GM19351 (cell line): Measurements from ENCODE around the gene EIF2B2.

Source experiments
- ATAC-seq: cut with Tn5 transposase; IDR thresholded peaks from one replicate; pipeline ENCODE4 v1.9.1; 2021; ENCODE audit warnings: mild to moderate bottlenecking, moderate library complexity; ENCODE audit not compliant: unreplicated experiment

Gene EIF2B2

DNA sequence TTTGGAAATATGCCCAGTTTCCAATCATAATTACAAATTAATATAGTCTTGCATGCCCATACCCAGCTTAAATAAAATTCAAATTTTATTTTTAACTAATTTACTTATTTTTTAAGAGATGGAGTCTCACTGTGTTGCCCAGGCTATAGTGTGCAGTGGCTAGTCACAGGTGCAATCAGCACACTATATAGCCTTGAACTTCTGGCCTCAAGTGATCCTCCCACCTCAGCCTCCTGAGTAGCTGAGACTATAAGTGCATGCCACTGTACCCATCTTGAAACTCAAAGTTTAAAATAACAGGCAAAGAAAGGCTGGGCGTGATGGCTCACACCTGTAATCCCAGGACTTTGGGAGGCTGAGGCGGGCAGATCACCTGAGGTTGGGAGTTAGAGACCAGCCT lies 38.2 kb downstream of the EIF2B2 start:
- ATAC-seq: no peak

DNA sequence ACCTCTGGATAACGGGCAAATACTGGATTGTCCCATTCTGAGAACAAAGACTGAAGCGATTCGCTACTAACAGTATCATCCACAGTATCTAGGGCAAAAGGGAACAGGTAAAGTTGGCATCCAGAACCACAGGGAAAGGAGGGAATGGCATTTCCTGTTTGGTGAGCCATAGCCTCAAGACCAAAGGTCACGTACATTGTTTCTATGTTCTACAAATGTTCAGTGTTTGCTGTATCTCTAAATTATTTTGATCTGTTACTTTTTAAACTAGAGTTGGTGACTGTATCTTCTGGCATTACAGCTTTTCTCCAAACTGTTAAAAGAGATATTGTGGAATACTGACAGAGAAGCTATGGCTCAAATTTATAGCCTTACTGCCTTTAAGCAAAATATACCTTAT lies 38.9 kb downstream of the EIF2B2 start:
- ATAC-seq: no peak

DNA sequence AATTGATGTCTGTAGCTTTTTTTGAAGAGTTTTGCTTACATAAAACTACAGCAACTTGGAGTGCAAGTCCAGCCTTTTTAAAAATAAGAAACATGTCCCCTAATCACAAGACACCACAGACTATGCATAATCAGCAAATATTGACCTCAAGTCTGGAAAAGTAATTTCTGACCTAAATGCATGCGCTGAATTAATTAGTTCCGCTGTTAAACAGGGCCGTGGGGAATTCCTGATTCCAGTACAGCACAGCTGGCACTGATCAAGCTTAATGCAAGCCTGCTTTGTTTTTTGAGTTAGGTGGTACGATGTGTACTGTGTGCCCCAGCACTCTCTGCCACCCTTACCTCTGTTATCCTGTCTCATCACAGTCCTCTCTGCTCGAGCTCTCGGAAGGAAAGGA lies 39.3 kb downstream of the EIF2B2 start:
- ATAC-seq: no peak

DNA sequence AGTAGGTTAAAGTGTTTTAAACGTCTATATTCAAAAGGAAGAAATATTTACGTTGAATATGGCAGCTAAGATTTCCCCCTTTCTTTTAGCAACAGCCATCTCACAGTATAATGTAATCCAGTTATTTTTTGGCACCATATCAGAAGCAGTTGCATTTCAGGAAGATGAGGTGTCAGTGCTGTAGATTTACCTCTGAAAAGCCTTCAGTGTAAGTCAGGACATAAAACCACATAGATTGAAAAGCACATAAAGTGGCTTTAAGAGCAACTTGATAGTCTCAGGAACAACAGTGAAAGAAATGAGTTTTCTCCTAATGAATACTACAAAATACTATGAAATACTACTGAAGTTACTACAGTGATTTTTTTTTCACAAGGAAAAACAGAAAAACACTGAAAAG lies 41.6 kb downstream of the EIF2B2 start:
- no peak for ATAC-seq

DNA sequence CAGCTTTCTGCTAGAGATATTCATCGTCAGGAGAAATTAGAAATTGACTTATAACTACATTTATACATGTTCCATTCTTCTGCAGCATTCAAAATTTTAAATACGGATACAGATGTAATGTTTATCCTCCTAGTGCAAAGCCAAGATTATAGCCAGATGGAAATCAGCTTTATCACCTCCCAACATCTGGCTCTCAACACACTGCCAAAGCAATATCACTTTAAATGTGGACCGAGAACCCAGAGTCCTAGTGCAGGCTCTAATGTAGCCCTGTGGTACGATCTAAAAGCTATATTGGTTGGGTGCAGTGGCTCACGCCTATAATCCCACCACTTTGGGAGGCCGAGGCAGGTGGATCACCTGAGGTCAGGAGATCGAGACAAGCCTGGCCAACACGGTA lies 42.0 kb downstream of the EIF2B2 start:
- ATAC-seq: no peak

DNA sequence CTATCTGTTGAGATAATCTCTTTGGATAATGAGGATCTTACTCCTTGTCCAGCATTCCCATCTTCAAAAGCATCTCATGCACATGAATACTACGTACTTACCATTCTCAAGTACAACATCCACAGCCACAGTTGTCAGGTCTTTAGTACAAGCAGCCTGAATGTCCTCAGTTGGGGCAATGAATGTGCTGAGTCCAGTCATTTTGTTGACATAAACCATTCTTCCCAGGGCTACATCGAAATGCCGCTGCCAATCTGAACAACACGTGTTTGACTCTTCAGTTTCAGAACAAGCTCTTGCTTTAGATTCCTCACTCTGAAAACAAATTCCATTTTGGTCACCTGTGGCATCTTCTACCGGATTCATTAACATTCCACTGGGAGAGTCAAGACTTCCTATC lies 43.6 kb downstream of the EIF2B2 start:
- ATAC-seq: no peak

DNA sequence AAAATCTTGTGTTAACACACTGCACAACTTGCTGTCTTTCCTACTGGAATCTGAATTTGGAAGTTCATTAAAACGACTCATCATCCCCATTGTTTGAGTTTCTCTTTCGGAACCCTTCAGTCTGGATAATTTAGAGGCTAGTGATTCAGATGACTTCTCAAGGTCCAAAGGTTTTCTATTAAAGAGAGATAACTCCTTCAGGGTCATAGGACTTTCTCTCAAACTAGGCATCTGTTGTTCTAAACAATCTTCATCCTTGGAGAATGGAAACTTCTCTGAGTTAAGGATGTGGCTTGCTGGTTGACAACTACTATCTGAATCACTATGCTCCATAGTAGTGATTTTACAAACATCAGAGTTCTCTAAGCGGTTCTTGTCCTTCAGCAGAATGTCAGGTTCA lies 44.2 kb downstream of the EIF2B2 start:
- no peak for ATAC-seq

DNA sequence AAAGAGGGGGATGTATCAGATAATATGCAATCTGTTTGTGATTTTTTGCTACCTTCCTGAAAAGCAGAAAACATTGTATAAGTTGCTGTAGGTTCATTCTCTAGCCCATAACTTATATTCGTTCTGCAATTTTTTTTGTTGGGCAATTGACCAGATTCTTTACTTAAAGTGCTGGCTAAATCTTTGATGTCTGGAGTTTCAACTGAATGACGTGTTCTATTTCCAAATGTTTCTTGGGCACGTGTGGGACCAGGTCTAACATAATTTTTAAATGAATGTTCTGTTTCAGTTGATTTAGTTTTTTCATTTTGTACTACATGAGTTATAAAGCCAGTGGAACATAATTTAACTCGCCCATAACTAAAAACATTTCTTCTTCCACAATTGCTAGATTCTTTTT lies 44.8 kb downstream of the EIF2B2 start:
- ATAC-seq: no peak

DNA sequence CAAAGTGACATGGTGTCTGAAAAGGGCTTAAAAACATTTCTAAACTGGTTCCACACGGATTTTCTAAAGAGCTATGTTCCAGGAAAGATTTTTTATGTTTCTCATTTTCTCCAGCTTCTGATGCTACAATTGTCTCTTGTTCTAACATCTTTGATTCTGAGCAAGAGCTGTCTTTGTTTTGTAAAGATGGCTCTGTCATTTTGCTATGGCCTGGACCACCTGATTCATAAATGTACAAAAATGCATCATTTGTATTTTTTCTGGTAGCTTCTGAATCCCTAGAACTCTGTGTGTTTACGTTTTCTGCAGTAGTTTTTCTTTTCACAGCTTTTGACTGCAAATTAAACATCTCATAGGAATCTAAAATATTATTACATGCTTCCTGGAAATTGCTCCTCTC lies 45.4 kb downstream of the EIF2B2 start:
- ATAC-seq: no peak

DNA sequence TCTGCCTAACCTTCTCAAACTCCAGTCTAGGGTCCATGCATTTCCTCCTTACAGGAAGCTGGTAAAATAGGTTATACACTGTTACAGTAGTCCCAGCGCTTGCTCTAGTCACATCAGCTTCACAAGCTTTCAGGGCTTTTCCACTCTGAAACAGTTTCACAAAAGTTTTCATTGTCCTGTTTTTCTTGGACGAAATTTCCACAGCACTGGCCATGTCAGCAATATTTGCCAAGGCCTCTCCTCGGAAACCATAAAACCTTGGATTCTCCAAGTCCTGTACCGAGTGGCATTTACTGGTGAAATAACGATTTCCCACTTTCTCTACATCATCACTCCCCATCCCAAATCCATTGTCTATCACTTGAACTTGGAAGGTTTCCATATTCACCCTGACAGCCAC lies 46.4 kb downstream of the EIF2B2 start:
- ATAC-seq: no peak

DNA sequence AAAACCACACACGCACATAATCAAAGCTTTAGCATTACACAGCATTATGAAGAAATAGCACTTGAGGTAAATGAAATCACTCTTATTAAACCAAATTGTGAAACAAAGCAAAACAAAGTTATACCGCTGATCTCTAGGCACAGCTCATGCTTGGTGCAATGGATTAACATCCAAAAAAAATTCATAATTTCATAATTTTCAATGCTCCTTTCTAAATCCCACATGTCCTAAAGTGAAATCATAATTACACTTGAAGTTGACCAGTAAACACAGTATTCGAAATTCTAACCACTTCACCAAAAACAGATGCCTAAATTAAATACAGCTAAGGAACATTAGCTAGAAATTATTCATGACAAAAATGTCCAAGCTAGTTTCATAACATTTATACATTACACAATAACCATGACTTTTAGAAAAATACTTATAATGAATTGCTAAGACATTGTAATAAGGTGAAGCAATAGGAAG lies 47.0 kb downstream of the EIF2B2 start:
- no peak for ATAC-seq

DNA sequence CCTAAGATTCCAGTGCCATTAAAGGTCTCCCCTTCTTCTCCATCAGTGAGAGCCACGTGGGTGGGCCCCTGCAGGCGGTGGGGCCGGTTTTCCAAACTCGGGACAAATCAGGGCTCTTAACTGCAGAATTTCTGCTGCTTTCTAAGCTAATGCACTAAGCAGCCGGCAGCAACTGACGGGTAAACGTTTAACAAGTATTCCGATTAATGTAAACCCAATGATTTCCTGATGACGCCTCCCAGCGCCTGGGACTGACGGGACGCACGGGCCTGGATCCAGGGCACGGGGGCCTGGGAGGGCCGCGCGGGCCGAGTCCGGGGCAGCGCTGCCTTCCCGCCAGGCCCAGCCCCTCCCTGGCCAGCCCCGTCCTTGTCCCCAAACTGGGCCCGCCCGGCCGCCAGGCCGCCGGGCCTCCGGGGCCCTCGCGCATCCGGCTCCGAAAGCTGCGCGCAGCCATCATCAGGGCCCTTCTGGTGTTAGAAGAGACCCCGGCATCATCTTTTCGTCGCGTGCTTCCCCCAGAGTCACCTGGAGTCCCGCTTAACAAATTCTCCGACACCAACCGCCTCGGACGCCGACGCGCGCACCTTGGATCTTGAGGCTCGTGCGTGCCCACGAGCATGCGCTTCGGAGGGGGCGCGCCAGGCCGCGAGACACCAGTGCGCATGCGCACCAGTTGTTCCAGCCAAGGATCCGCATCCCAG lies 48.3 kb downstream of the EIF2B2 start, which contains the start of gene MLH3:
Gene MLH3, minus strand, starts transcription at position 616 of the 704 bp plus-strand sequence. CDS start 1,812 bp downstream, outside the sequence.
- peak; percentile 70 for ATAC-seq

DNA sequence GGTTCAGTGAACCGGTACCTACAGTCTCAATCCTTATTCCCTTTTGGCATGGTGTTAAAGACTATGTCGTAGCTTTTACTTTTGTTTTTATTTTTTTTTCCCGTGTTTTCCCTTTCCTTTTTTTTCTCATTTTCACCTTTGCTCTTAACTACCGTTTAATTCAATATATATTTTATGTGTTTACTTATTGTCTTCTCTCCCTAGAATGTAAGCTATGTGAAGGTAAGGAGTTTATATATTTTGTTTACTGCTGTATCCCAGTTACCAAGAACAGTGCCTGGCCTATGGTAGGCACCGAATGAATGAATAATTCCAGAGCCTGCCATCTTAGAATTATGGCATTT lies 48.8 kb downstream of the EIF2B2 start:
- ATAC-seq: no peak

DNA sequence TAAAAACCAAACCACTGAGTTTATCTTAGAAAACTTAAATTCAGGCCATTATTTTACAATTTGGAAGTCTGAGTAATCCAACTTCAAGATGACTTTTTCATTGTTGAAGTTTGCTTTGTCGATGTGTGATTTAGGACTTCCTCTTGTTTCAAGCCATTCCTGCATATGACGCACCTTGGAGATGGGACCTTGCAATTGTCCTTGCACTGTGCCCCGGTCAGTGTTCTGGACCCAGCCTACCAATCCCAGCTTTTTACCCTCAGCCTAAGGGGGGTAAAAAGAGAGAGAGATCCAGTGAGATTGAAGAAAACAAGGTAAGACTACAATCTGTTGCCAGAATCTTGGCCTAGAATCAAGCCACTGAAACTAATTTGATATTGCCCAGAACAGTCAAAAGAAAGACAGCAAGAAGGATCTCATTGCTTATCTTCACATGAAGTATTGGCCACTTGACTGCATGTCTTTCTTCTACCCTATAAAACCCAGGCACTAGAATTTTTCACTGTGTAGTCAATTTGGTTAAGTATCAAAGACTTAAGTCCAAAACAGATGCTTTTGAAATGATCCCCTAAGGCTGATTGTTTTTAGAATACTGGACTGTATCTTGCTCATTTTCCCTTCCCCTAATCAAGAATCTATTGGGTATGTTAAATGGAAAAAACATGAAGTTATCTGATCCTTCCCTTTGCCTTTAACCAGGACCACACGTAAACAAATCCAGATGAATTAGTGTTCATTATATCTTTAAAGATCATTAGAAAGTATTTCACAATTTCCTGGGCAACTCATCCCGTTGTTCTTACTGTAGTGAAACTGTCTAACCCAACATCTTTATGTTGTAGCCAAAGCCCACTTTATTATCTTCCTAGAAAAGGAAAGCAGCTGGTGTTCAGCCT lies 50.9 kb downstream of the EIF2B2 start:
- no peak for ATAC-seq

DNA sequence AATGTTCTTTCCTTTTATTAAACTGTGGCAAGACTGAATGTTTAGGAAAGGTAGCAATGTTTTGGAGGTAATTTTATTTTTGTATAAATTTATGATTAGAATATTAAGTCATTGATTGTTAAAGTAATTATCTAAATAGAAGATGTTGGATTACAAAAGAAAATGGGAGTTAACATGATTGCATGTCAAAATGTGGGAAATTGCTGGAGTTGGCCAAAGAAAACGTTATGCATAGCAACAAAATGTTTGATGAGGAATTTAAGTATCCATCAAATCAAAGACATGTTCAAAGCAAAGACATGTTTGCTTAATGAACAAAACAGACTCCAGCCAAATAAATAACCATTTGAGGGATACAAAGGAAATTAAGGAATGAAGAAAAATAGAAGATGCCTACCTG lies 51.7 kb downstream of the EIF2B2 start:
- no peak for ATAC-seq

DNA sequence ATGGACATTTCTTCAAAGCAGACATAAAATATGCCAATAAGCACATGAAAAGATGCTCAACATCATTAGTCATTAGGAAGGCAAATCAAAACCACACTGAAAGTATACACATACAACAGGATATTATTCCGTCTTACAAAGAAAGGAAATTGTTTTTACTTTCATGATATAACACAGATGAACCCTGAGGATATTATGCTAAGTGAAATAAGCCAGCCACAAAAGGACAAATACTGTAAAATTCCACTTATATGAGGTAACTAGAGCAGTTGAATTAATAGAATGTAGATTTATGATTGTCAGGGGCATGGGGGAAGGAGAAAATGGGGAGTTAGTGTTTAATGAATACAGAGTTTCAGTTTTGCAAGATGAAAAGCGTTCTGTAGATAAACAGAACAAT lies 56.9 kb downstream of the EIF2B2 start:
- no peak for ATAC-seq

DNA sequence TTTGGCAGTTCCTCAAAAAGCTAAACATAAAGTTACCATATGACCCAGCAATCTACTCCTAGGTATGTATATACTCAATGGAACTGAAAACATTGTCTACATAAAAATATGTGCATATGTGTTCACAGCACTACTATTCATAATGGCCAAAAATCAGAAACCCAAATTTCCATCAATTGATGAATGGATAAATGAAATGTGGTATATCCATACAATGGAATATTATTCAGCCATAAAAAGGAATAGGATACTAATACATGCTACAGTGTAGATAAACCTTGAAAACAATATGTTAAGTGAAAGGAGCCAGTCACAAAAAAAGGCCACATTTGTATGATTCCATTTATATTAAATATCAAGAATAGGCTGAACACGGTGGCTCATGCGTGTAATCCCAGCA lies 57.7 kb downstream of the EIF2B2 start:
- no peak for ATAC-seq
